Hindlimb muscle (tissue), 1 donor: Measurements from ENCODE around the gene HSPA14. TPM values are rescaled to one million over a fixed set of nuclear protein-coding genes. Genes with fewer than 3 reads are reported as not detected.
"Not testable (repeated sequence)": the region's sequence is repeated elsewhere in the genome, so short reads cannot be mapped to it uniquely, and the experiment has no call there.

ENCODE experiments used
- DNase-seq: peaks from one replicate; pipeline ENCODE4 v3.0.0-alpha.2; 2013
- polyA plus RNA-seq: library from polyadenylated mRNA; unstranded; fragments of 120-200 nt; gene quantifications from one replicate; pipeline ENCODE4 v1.2.1, GENCODE V29; 2013; ENCODE audit not compliant: insufficient read length

The HSPA14 gene, protein sequence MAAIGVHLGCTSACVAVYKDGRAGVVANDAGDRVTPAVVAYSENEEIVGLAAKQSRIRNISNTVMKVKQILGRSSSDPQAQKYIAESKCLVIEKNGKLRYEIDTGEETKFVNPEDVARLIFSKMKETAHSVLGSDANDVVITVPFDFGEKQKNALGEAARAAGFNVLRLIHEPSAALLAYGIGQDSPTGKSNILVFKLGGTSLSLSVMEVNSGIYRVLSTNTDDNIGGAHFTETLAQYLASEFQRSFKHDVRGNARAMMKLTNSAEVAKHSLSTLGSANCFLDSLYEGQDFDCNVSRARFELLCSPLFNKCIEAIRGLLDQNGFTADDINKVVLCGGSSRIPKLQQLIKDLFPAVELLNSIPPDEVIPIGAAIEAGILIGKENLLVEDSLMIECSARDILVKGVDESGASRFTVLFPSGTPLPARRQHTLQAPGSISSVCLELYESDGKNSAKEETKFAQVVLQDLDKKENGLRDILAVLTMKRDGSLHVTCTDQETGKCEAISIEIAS
- polyA plus RNA-seq: 13.3 TPM

DNA sequence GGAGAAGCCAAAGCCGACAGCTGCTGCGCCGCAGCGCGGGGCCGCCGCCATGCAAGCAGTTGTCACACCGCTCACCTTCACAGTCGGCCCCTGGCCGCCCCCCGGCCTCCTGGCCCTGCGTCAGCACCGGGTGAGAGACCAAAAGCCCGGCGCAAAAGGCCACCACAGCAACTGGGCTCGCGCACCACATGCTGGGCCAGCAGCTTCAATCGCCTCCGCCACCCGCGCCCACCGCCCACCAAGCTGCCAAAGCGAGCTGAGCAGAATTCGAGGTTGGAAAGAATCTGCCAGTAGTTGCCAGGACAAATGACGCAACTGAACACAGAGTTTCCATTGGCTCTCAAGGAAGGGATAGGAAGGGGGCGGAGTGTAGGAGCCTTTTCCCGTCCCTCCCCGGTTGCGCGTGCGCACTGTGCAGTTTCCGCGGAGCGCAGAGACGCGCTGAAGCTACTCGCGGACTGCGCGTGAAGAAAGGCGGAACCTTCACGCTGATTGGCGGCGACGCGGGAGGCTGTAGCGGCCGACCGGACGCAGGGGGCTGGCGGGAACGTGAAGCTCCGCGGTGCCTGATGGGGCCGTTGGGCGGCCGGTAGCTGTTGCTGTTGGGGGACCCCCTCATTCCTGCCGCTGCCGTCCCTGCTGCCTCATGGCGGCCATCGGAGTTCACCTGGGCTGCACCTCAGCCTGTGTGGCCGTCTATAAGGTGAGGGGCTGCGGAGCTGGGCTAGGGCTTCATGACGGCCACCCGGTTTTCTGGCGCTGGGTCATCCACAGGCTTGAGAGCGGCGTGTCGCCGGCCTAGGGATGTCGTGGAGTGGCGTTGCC lies at the start of gene HSPA14, which contains the start of the genes CDNF and MSANTD7:
HSPA14 (plus strand) TSS at position 550 of the 825 bp plus-strand sequence; CDS start at position 647, 97 bp downstream.
CDNF (minus strand) TSS at position 281 of the 825 bp plus-strand sequence; CDS start at position 190, 91 bp downstream.
MSANTD7 (plus strand) TSS at position 550 of the 825 bp plus-strand sequence. CDS start 3,979 bp downstream, outside the sequence.
- DNase-seq: peak; percentile 100

DNA sequence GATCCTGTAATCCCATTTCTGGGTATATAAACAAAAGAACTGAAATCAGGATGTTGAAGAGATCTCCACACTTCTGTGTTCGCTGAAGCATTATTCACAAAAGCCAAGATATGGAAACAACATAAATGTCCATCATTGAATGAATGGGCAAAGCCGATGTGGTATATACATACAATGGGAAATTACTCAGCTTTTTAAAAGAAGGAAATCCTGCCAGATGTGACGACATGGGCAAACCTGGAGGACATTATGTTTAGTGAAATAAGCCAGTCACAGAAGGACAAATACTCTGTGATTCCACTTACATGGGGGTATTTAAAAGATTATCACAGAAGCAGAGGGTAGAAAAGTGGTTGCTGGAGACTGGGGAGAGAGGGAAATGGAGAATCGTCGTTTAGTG lies 39.5 kb upstream of the HSPA14 start:
- no peak for DNase-seq

DNA sequence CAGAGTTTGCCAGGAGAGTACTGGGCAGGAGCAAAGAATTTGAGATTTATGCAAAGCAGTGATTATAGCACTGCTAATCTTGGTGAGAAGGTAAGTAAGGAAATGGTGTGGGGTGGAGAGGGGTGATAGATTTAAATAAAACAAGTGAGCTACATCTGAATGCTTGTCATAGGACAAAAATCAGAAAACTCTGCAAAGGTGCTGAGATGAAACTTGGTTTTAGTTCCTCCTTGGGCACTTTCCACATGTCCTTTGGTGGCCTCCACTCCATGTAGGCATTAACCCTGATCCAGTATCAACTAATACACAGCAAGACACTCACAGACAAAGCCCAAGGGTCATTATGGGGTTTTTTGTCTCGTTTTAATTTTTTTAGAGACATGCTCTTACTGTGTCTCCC lies 37.7 kb upstream of the HSPA14 start:
- no peak for DNase-seq

DNA sequence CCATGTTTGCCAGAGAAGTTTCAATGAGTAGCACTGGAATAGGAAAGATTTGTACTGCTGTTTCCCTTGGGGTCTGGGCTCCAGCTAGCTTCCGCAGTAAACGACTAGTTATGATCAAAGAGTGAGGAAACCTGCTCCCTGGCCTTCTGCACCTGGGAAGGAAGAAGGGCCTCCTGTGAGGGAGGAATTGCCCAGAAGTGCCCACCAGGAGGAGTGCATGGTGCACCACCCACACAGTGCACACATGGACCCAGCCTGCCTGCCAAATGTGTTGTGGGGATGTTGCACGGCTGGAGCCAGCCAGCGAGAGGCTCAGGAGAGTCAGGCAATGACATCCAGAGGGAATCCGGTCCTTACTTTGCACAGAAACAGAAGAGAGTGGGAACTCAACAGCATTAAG lies 36.4 kb upstream of the HSPA14 start:
- DNase-seq: no peak

DNA sequence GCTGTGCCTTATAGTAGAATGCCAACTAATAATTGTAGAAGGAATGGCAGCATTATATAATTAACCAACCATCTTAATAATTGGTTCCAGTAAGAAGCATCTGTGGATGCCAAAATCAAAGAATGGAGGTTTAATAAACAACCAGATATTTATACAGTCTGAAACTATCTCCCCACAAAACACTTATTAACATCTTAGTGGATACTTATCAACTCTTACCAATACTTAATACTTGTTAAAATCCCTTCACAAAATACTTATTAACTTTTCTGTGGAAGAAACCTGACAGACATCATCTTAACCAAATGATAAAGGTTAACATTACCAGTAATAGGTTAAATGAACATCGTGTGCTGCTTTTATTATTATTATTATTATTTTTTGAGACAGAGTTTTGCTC lies 34.3 kb upstream of the HSPA14 start:
- no peak for DNase-seq

DNA sequence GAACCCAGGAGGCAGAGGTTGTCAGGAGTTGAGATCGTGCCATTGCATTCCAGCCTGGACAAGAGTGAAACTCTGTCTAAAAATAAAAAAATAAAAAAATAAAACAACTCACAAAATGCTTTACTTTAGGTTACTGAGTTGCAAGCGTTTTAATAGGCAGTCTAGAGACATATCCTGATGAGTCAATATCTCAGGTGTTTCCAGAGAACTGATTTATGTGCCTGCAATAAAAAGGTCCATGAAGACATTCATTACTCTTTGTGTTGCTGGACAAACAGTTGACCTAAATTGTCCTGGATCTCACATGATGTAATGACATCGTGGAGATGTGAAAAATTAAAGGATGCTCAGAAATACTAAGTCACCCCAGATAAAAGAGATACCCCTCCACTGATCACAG lies 31.8 kb upstream of the HSPA14 start:
- no peak for DNase-seq

DNA sequence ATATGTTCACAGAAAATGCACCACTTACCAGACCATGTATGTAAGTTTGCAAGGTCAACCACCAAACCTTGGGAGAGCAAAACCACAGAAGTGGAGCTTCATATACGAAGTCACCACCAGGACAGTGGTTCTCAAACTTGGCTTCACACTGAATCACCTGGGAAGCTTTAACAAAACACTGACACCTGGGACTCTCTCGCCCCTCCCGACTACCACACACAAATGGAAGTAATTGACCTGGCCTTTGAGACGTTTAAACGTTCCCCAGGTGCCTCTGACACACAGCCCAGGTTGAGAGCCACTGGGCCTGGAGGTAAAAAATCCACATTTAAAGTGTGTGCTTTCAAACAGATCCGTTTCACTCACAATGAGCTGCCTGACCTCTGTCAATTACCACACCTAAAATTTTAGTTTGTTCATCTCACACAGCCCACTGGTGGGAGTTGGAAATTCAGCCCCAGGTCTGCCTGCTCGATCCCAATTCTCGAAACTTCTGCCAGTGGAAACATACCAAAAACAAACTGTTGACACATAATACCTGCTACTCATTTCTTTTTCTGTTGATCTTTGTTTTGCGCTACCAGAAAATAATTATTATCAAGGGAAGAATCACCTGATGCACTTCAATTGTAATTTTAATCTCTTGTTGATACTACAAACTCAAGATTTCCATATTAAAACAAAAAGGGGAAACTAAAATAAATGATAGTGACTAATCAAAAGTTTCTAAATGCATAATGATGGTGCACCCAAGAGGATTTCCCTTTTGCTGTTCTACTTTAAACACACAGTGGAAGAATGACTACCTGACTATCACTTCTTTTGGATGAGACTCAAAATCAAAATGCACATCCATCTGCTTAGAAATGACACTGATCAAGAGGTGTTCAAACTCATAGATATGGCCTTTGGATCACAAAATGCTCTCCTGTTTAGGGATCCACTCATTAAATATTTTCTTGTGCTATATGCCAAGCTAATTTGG lies 26.8 kb upstream of the HSPA14 start:
- no peak for DNase-seq

DNA sequence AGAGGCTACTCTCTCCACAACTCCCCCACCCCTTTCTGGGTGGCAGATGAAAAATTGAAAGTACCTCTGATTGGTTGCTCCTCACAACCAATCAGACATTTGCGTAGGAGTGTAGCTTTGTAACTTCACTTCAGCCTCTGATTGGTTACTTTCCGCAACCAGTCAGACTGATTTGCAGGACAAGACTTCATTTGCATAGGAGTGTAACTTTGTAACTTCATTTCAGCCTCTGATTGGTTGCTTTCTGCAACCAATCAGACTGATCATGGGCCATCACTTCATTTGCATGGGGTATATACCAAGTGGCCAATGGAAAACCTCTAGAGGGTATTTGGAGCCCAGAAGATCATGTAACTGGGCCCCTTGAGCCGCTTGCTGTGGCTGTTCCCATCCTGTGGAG lies 25.8 kb upstream of the HSPA14 start:
- DNase-seq: no peak

DNA sequence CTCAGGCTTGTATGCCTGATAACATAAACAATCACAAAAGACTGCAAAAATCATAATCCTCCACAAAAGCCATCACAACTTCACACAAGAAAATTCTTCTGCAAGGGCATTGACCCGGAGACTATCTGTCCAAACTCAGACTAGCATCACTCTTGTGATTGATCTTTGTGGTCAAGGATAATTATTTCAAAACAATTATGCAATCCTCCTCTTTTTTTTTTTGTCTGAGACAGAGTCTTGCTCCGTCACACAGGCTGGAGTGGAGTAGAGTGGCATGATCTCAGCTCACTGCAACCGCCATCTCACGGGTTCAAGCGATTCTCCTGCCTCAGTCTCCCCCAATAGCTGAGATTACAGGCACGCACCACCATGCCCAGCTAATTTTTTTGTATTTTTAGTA lies 22.4 kb upstream of the HSPA14 start:
- DNase-seq: no peak

DNA sequence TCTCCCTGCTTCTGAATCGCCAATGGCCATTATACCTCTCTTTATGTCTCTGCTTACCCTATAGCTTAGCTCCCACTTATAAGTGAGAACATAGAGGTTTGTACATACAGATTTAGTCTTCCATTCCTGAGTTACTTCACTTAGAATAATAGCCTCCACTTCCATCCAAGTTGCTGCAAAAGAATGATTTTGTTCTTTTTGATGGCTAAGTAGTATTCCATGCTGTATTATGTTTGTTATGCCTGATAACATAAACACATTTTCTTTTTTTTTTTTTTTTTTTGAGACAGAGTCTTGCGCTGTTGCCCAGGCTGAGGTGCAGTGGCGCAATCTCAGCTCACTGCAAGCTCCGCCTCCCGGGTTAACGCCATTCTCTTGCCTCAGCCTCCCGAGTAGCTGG lies 21.4 kb upstream of the HSPA14 start:
- not testable (repeated sequence) for DNase-seq

DNA sequence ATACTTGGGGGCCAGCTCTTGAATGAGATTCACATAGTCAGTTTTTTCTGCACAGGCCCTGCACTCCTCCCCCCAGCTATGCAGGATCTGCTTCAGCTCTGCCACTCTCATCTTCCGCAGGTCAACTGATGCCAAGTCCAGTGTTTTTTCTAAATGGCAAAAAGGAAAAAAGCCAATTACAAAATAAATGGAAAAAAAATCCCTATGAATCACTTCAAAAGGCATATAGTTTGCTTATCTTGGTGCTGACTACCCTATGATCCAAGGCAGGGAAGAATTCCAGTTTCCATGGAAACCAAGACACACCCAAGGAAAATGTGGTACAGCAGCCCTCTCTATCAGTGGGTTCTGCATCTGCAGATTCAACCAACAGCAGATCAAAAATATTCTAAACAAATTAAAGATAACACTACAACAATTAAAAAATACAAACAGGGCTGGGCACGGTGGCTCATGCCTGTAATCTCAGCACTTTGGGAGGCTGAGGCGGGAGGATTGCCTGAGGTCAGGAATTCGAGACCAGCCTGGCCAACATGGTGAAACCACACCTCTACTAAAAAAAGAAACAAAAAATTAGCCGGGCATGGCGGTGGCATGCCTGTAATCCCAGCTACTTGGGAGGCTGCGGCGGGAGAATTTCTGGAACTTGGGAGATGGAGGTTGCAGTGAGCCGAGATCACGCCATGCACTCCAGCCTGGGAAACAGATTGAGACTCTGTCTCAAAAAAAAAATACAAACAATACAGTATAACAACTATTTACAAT lies 17.9 kb upstream of the HSPA14 start:
- no peak for DNase-seq

DNA sequence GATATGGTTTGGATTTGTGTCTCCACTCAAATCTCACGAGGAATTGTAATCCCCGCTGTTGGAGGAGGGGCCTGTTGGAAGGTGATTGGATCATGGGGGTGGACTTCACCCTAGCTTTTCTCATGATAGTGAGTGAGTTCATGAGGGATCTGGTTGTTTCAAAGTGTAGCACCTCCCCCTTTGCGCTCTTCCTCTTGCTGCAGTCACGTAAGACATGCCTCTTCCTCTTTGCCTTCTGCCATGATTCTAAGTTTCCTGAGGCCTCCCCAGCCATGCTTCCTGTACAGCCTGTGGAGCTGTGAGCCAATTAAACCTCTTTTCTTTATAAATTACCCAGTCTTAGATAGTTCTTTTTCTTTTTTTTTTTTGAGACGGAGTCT lies 17.3 kb upstream of the HSPA14 start:
- no peak for DNase-seq

DNA sequence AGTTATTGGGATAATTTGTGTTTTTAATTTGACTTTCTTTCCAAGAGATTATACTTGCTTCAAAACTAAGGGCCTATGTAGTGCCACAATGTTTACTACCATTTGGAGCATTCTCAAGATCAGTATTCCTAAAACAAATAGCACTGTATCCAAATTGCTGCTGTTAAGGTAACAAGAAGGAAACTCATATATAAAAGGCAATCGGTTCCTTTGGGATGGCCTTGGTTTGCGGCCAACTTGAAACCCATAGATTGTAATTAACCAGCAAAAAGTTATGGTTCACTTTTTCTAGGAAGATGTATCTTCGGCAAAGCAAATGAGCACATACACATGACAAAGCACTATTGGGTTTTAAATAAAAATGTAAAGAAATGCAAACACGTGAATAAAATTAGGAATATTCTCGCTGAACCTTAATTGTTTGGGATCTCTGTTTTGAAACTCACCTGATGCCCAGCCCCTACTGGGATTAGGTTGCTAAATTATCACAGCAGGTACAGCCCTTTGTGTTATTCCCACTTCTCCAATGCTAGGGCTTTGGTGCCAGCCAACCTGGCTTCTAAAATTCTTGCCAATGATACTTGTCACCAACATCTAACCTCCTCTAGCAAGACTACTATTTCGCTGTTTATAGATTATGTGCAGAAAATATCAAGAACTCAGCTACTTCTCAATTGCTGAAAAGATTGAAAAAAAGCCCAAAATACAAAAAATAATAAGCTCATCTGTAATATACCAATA lies 16.3 kb upstream of the HSPA14 start:
- no peak for DNase-seq

DNA sequence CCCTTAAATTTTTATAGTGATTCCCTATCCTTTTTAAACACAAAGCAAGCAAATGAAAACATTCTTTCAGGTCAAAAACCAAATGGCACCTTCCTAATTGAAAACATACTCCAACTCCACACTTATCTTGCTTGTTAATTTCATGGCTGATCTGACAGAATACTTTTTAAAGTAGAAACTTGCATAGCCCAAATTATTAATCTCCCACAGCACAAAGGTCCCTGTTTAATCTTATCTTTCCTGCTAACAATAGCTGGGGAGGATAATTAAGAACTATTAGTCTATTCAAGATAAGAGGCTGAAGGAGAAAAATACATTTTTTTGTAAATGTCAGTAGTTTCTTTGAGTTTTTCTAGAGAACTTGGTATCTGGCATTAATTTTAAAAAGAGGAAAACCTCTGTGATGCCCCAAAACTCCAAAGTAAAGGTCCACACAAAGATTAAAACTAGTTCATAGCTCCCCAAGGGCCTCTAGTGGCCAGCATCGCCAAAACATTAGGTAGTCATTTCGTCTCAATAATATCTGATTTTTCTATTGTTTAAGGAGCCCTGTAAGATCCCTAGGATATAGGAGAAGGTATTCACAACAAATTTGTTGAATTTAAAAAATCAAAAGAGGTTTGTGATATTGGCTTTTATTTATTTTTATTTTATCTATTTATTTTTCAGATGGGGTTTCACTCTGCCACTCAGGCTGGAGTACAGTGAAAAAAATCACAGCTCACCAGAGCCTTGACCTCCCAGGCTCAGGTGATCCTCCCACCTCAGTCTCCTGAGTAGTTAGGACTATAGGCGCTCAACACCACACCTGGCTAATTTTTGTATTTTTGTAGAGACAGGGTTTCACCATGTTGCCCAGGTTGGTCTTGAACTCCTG lies 15.0 kb upstream of the HSPA14 start:
- DNase-seq: peak; percentile 24

DNA sequence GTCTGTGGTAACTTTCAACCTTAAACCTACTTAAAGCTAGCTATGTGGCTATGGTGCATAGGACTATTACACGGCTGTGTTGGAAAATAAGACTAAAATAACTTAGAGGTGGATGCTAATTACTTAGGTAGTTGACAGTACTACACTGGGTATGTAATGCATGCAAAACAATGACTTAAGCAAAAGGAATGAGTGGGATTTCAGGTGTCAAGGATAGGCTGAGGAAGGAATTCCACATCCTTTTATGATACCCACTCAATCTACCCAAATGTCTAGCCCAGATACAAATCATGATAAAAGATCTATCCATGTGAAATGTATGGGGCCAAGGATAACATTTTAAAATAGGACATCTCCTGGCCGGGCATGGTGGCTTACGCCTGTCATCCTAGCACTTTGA lies 14.1 kb upstream of the HSPA14 start:
- no peak for DNase-seq

DNA sequence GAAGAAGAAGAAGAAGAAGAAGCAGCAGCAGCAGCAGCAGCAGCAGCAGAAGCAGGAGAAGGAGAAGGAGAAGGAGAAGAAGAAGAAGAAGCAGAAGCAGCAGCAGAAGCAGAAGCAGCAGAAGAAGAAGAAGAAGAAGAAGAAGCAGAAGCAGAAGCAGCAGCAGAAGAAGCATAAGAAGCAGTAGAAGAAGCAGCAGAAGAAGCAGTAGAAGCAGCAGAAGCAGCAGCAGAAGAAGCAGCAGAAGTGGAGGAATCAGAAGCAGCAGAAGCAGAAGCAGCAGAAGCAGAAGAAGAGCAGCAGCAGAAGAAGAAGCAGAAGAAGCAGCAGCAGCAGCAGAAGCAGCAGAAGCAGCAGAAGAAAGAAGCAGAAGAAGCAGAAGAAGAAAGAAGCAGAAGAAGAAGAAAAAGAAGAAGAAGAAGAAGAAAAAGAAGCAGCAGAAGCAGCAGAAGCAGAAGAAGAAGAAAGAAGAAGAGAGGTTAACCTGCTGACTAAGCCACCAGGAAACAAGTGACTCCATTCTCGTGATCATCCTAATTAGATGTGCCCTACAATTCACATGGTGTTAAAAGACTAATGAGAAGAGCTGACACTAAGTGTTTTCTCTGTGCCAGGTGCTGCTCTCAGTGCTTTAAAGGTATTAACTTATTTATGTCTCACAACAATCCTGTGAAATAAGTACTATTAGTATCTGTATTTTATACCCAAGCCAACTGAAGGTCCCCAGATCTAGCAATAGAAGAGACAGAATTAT lies 11.9 kb upstream of the HSPA14 start:
- DNase-seq: no peak

DNA sequence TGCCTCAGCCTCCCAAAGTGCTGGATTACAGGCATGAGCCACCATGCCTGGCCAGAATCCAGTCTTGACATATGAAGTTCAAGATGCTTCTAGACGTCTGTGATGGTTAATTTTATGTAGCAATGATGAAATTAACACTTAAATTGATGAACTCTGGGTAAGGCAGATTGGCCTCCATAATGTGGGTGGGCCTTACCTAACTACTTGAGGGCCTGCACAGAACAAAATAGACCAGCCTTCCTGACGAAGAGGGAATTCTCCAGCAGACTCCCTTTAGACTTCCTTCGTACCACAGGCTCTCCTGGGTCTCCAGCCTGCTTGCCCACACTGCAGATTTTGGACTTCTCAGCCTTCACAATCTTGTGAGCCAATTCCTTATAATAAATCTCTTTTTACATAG lies 5.0 kb upstream of the HSPA14 start:
- no peak for DNase-seq

DNA sequence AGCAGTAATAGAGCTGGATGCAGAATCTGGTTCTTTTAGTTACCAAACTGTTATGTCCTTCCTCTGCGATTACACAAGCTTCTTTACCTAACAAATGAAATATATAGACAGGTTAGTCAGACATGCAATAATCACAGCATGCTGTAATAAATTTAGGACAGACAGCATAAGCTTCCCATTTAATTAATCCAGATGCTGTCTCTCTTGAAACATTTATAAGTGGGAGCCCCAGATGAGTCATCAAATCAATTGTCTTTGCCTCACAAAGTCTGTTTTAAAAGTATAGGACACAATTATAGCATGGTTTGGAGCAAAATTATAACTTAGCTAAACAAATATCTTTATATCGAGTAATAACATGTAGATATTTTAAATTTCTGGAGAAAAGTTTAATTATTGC lies 1.9 kb upstream of the HSPA14 start:
- DNase-seq: no peak
